Stimulated activated CD8-positive, alpha-beta memory T cell treated with anti-CD3 and anti-CD28 coated beads, Interleukin-15, amount 100 ng/mL, for 24 hours (primary cell): ENCODE data around the gene BTN3A1.

Source experiments
- DNase-seq: peaks from one replicate; pipeline ENCODE4 v3.0.0-alpha.2; 2020; ENCODE audit warnings: low read depth

The BTN3A1 gene

DNA sequence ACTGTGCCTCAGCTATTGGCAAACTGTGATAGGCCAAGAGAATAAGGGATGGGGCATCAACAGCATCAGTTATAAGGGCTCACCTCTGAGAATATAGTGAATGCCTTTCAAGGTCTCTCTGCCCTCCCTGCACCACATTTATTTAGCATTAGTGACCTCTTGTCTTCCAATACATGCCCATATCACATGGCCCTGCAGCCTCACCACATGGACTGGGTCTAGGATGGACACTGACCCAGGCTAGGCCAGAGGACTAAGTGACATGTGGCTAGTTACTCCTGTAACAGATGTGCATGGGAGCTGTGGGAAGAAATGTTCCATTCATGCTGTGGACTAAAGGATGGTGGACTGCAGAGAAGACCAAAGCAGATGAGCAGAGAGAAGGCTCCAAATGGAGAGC lies 22.3 kb upstream of the BTN3A1 start:
- DNase-seq, result no peak

DNA sequence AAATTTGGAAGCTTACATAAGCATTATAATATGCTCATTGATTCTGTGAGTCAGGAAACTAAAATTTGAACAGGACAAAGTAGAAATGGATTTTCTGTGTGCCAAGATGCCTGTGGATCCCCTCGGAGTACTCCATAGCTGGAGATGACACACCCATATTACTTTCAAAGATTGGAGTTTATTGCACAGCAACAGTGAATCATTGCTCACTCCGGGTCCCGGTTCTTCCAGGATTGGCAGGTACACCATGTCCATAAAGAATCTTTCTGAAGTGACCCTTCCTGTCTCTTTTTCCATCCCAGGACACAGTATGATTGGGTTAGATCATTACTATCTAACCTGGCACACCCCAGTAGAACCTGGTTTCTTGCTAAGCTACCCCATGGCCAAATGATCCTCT lies 21.8 kb upstream of the BTN3A1 start:
- no peak for DNase-seq

DNA sequence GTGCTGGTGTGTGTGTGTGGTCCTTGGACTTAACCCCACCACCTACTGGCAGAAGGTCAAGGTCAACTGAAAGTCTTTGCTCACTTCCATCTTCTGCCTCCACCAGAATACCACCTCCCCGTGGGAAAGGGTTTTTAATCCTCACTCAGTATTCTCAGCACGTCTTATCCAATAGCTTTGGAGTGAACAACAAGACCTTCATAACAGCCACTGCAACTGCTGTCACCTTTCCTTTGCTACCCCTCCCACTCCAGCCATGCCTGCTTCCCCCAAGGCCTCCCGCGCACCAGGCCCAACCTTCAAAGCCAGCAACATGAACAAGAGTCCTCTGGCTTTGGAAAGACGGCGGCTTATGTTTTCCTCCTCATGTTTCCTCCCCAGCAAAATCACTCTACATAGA lies 20.0 kb upstream of the BTN3A1 start:
- no peak for DNase-seq

DNA sequence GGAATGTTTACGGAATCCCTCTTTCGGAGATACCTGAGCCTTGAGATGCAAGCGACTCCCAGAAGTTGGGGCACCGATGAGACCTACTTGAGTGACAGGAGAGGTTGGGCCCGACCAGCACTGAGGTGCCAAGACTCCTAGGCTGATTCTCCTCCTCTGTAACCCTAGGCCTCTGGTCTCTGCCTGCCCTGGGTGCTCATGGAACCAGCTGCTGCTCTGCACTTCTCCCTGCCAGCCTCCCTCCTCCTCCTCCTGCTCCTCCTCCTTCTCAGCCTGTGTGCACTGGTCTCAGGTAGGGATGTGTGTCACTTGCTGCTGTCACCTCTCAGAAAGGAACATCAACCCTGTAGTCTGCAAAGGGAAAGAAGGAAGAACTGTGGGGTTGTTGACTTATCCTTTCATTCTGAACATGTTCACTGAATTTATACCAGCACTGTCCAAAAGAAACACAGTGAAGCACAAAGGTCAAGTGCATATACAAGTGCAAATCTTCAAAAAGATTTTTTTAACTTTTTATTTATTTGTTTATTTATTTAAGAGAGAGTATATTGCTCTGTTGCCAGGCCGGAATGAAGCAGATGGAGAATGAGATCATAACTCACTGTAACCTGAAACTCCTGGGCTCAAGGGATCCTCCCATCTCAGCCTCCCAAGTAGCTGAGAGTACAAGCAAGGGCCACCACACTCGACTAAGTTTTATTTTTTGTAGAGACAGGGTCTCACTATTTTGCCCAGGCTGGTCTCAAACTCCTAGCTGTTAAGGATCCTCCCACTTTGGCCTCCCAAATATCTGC lies 18.3 kb upstream of the BTN3A1 start:
- no peak for DNase-seq

DNA sequence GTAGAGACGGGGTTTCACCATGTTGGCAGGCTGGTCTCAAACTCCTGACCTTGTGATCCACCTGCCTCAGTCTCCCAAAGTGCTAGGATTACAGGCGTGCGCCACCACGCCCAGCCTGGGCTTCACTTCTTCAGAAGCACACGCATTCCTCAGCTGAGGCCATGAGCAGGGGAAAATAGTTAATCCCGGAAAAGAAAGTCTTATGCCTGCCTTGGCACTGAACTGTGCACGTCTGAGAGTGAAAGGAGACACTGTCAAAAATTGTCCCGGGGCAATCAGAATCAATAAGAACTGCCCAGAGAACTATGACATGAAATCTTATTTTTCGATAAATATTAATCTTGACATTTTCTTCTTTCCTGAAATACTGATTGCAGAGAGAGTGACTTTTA lies 16.3 kb upstream of the BTN3A1 start:
- DNase-seq, result no peak

DNA sequence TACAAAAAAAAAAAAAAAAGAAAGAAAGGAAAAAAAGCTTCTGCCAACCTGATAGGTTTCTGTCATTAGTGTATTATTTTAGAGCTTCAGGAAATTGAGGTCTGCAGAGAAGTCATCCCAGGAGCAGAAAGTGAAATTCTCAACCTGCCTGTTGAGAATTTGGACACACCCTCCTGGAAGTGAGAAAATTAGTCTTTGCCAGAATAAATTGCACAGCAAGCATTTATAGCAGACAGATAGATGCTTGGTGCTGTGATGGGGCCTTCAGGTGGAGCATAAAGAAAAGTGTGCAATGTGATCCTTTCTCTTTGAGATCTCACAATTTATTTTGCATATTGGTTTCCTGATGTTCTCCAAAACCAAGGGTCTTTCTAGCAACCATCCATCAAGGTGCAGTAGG lies 14.5 kb upstream of the BTN3A1 start:
- no peak for DNase-seq

DNA sequence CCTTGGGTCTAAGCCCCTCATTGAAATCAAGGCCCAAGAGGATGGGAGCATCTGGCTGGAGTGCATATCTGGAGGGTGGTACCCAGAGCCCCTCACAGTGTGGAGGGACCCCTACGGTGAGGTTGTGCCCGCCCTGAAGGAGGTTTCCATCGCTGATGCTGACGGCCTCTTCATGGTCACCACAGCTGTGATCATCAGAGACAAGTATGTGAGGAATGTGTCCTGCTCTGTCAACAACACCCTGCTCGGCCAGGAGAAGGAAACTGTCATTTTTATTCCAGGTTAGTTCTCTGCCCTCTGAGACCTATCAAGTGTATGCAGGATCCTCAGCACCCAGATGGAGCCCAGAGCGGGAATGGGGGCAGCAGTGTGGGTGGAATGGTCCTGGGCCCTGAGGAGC lies 14.1 kb upstream of the BTN3A1 start:
- no peak for DNase-seq

DNA sequence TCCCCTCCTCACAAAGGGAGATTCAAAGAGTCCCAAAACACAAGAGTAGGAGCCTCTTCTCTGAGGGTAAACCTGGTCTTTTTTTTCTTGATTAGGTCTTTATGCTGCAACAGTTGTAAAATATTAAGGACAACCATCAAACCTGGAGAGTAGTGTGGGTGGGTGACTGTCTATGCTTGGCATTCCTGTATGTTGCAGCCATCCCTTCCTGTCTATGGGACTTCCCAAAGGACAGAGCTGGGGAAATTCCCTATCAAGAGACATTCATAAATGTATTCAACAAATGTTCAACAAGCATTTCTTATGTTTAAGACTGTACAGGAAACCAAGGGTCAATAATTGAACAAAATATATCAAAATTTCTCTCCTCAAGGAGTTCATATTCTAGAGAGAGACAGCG lies 13.6 kb upstream of the BTN3A1 start:
- DNase-seq, result no peak

DNA sequence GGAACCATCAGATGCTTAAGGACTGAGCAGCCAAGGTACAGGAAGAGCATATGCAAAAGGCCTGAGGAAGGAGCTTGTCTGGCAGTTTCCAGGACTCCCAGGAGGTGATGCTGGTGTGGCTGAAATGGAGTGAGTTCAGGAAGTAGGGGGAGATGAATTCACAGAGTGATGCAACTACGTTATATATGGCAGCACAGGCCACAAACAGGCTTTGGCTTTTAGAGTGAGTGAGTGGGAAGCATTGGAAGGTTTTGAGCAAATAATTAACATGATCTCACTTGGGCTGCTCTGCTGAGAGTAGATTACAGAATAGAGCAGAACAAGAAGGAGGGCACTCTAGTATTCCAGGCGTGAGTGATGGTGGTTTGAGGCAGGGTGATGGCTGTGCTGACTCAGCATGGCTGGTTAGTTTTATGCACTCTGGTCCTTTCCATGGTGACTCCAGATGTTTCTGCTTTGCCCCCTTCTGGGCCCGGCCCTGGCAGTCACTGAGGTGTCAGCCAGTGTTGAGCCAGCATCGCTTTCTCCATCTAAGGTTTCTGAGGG lies 12.7 kb upstream of the BTN3A1 start:
- DNase-seq, result no peak

DNA sequence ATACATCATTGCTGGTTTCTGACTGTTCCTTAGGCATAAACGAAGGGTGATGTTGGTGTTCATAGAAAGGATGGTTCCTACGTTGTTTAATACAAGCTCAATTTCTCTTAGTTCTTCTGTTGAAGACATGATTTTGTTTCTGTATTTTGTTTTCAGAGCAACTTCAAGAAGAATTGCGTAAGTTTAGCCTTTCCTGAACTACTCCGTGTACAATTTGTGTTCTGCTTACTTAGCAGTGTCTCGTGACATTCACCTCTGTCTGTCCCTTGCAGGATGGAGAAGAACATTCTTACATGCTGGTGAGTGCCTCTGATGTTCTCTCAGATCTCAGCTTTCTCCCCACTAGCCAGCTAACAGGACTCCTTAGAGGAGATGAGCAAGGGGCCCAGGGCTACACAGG lies 11.5 kb upstream of the BTN3A1 start:
- DNase-seq, result no peak

DNA sequence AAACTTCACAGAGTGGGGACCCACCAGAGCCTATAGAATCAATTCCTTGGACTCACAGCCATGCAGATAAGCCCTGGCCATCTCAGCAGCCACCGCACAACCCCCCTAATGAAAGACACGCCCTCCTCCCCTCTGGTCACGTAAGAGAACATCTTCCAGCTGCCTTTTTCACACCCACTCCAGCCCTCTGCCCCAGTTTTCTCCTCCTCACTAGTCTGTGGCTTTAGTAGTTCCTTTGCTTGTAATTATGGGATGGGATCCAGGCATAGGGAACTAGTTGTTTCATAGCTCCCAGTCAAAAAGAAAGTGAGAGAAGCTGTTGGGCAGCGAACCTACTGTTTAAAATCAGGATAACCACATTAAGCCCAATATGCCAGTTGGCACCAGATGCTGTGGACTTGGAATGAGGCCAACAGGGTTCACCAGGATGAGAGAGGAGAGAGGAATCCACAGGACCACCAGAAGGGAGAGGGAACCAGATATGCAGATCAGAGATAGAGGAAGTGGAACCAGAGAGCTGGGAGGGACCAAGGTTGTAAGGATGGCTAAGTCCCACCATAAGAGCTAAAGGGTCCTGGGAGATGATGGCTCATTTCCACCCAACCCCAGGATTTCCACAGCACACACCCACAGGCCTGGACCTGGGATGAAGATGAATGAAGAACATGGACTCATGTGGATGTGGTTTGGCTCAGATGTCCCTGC lies 9.0 kb upstream of the BTN3A1 start:
- no peak for DNase-seq

DNA sequence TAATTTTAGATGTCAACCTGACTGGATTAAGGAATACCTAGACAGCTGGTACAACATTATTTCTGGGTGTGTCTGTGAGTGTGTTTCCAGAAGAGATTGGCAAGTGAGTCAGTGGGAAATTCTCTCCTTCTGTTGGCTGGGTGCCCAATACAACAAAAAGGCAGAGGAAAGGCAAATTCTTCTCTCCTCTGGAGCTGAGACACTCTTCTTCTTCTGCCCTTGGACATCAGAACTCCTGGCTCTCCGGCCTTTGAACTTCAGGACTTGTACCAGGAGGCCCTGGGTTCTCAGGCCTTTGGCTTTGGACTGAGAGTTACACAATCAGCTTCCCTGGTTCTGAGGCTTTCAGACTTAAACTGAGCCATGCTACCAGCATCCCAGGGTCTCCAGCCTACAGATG lies 7.8 kb upstream of the BTN3A1 start:
- no peak for DNase-seq

DNA sequence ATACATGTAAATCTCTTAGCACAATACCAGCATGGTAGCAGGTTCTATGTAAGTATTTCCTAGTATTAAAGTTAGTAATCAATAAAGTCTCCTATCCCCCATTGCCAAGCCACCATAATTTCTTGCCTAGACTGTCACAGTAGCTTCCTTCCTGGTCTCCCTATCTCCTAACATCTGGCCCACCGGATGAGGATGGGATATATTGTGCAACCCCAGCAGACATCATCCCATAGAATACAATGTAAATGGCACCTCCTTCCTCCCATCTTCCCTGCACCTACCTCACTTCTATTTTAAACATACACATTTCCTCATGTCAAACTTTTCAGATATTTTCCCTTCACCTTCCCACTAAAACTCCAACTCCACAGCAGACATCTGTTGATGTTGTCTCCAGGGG lies 3.5 kb upstream of the BTN3A1 start:
- DNase-seq, result no peak

DNA sequence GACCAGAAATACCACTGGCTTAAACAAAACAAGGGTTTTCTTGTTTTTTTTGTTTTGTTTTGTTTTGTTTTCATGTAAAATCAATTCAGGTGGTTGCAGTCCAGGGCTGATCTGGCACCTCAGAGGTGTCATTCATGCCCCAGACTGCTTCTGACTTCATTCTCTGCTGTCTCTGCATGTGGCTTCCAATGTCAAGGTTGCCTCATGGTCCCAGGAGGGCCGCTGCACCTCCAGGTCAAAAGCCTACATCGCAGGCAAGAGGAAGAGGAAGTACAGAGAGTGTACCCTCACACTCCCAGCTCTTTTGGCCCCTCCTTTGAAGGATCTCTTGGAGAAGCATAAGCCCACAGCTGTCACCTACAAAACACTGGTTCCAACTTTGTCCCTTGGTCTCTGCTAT lies 1.4 kb upstream of the BTN3A1 start:
- DNase-seq, result no peak

DNA sequence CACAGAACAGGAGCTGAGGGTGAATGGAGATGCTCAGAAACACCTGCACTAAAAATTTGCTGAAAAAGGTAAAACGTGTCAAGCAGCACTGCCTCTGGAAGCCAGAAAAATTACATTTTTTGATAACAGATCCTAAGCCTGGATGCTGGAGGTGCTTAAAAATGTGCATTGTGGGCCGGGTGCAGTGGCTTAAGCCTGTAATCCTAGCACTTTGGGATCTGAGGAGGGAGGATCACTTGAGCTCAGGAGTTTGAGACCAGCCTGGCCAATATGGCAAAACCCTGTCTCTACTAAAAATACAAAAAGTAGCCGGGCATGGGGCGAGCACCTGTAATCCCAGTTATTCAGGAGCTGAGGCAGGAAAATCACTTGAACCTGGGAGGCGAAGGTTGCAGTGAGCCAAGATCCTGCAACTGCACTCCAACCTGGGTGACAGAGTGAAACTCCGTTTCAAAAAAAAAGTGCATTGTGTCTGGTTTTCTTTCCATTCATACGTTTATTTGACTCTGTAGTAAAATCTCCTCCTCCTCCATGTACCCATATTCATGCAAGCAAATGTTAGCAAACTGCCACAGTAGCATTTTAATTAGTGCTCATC lies 587 bp upstream of the BTN3A1 start:
- no peak for DNase-seq

DNA sequence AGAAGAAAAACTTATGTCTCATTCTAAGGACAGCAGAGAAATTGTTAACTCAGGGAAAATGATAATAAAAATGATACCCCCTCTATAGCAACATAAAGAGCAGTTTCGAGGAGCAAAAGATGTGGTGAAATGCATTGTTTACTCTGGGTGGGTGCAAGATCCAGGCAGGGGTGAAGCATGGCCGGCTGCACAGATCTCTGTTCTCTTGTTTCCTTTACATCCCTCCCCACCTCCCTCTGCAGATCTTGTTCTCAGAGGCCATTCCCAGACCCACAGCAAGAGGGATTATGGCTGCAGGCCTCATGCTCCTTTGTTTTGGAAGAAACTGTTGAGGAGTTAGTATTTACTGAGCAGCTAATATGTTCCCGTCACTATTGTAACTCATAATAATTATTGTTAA lies 1.8 kb downstream of the BTN3A1 start:
- no peak for DNase-seq

DNA sequence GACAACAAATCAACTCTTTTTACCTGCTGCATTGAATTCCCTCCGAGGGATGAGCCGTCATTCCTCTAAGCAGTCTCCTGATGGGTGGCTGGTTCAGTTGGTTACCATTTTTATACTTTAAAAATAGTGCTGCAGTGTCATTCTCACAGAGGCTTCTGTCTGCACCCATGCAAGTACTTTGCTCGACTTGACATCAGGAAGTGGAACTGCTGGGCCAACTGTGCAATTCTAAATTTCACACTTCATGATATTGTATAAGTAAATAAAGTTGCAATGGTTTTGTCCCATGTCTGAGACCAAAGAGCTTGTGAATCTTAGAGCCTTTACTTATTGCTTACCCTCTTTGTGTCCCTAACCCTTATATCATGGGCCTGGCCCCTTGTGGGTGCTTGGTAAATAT lies 2.5 kb downstream of the BTN3A1 start:
- no peak for DNase-seq

DNA sequence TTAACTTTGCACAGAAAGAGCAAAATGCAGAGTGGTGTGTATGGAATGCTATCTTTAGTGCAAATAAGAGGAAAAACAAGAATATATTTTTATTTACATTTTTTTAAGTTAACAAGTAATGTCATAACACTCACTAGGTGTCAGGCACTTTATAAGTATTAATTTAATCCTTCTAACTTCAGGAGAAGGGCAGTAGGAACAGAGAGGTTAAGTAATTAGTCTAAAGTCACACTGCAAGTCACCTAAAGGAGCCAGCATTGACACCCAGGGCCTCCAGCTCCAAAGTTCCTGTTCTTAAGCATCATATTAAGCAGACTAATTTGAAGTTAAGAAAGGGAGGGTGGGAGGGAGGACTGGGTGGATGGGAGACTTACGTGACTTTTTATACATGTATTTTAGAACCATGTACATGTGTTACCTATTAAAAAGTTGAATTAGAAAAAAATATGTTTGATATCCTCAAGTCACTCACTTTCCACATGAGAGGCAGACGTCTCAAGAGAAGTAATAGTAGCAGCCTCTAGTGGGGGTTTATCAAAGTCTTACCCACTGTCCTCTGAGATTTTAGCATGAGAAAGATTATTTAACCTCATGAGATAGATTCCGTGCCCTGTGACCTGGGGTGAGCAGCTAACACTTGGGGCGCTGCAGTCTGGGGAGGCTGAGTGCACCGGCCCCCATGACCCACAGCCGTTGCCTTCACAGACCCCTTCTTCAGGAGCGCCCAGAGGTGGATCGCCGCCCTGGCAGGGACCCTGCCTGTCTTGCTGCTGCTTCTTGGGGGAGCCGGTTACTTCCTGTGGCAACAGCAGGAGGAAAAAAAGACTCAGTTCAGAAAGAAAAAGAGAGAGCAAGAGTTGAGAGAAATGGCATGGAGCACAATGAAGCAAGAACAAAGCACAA lies 7.0 kb downstream of the BTN3A1 start:
- no peak for DNase-seq

DNA sequence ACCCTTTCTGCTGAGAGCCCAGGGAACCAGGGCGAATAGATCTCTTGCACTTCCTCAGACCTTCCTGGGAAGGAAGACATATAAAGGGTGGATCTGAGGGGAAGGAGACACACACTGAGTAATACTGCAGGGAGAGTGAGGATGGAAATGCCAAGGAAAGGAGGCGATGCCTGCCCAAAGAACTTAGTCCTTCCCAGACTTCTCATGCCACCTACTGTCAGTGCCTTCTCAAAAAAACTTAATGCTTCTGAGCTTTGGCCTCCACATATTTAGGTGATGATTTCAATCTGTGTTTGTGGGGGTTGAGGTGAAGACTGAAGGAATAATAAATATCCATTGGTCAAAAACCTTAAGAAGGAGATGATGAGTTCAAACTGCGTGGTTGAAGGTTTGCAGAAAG lies 9.7 kb downstream of the BTN3A1 start:
- no peak for DNase-seq

DNA sequence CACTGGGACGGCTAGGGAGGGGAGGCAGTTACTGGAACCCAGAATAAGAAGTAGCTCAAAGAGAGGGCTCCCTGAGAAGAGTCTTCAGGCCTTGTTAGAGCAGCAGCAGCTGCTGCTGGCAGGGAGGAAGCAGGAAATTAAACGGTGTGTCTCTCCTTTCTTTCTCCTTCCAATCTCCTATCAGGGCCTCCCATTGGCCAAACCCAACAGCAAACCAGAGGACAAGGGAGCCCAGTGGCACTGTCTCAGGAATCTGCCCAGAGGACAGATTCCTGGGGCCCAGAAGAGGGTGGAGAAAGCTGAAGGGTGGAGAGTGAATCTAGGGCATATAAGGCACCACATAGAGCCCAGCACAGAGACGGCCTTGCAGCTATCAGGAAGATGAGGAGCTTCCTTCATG lies 10.2 kb downstream of the BTN3A1 start:
- no peak for DNase-seq

DNA sequence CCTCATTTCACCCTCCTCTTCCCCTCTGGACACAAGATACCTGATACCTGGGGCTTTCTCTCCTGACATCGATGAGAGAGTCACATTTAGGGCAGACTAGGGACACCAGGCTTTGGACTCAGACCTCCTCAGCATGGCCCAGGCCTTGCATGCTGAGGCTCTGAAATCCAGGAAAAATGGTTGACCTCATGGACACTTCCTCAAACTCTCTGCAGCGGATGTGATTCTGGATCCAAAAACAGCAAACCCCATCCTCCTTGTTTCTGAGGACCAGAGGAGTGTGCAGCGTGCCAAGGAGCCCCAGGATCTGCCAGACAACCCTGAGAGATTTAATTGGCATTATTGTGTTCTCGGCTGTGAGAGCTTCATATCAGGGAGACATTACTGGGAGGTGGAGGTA lies 10.9 kb downstream of the BTN3A1 start:
- DNase-seq, result no peak

DNA sequence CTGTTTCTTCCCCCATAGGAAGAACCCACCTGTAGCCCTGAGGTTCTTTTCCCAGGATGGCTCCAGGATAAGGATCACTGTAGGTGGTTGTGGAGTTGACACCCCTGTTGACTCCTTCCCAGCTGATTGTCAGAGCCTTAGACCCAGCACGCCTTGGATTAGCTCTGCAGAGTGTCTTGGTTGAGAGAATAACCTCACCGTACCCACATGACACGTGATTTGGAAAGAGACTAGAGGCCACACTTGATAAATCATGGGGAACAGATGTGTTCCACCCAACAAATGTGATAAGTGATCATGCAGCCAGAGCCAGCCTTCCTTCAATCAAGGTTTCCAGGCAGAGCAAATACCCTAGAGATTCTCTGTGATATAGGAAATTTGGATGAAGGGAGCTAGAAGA lies 12.2 kb downstream of the BTN3A1 start:
- no peak for DNase-seq
